SK-N-SH (cell line): Measurements from ENCODE around the gene WNK4. TPM values are rescaled to one million over a fixed set of nuclear protein-coding genes. Genes with fewer than 3 reads are reported as not detected.

Experiments
- CTCF ChIA-PET: fragments of 300-600, 350-600 bp; formaldehyde crosslinking; extraction: SDS; loops from one replicate; lab custom pipeline; 2021; lab: Yijun Ruan, JAX
- POLR2A ChIA-PET: fragments of 350-600 bp; sonication (Branson Sonifier 250); formaldehyde crosslinking; extraction: SDS; loops from one replicate; lab custom pipeline; 2020; ENCODE audit warnings: antibody characterized with exemption, inconsistent platforms; lab: Yijun Ruan, JAX
- DNase-seq: peaks from one replicate; pipeline ENCODE4 v3.0.0; 2012
- H2AFZ ChIP-seq: fragments of 200-600 bp; sonication (generic); 2 replicates; pipeline ENCODE4 v1.8.1; 2016; ENCODE audit warnings: antibody characterized with exemption, mild to moderate bottlenecking, low read depth
- H3F3A ChIP-seq: fragments of 200-600 bp; sonication (generic); replicated peaks from 2 replicates; pipeline ENCODE3; 2016; ENCODE audit warnings: antibody characterized with exemption, mild to moderate bottlenecking; ENCODE audit not compliant: insufficient read depth
- H3K27ac ChIP-seq, 2 experiments: fragments of 200-500 bp in 1 of 2; fragments of 200-600 bp in 1 of 2; sonication (Bioruptor generic) in 1 of 2; sonication (generic), shearing (Covaris generic) in 1 of 2; 2 replicates each; pipeline versions ENCODE4 v1.5.1 to v1.6.1; 2014 to 2016; ENCODE audit warnings: low read depth in 2 of 2, inconsistent platforms in 1 of 2, low read length in 1 of 2, mild to moderate bottlenecking in 1 of 2, mixed read lengths in 1 of 2
- H3K27me3 ChIP-seq: fragments of 200-600 bp; sonication (generic), shearing (Covaris generic); 2 replicates; pipeline ENCODE4 v1.6.1; 2016; ENCODE audit warnings: mixed run types; ENCODE audit not compliant: insufficient read depth
- H3K36me3 ChIP-seq, 2 experiments: fragments of 200-500 bp in 1 of 2; fragments of 200-600 bp in 1 of 2; sonication (Bioruptor generic) in 1 of 2; sonication (generic) in 1 of 2; replicated peaks in 1 of 2; 2 replicates each; pipeline versions ENCODE3 to v1.5.1; 2014 to 2016; ENCODE audit warnings: low read length in 1 of 2, mild to moderate bottlenecking in 1 of 2; ENCODE audit not compliant: insufficient read depth in 2 of 2, control insufficient read depth in 1 of 2
- H3K4me1 ChIP-seq, 2 experiments: fragments of 200-500 bp in 1 of 2; fragments of 200-600 bp in 1 of 2; sonication (Bioruptor generic) in 1 of 2; sonication (generic), shearing (Covaris generic) in 1 of 2; 2 replicates each; pipeline versions ENCODE4 v1.5.1 to v1.6.1; 2014 to 2016; ENCODE audit warnings: low read depth in 1 of 2, low read length in 1 of 2, mixed run types in 1 of 2; ENCODE audit not compliant: insufficient read depth in 2 of 2, control insufficient read depth in 1 of 2
- H3K4me2 ChIP-seq: fragments of 200-600 bp; sonication (generic), shearing (Covaris generic); 2 replicates; pipeline ENCODE4 v1.6.1; 2017; ENCODE audit warnings: mixed run types
- H3K4me3 ChIP-seq, 2 experiments: fragments of 200-500 bp in 1 of 2; fragments of 200-600 bp in 1 of 2; sonication (Bioruptor generic) in 1 of 2; sonication (generic), shearing (Covaris generic) in 1 of 2; 2 replicates each; pipeline versions ENCODE4 v1.5.1 to v1.8.1; 2014 to 2016; ENCODE audit warnings: low read depth in 2 of 2, inconsistent platforms in 1 of 2, low read length in 1 of 2, mild to moderate bottlenecking in 1 of 2, mixed read lengths in 1 of 2, moderate library complexity in 1 of 2
- H3K79me2 ChIP-seq: fragments of 200-600 bp; sonication (generic); 2 replicates; pipeline ENCODE4 v1.8.1; 2017; ENCODE audit warnings: mild to moderate bottlenecking; ENCODE audit not compliant: insufficient read depth
- H3K9ac ChIP-seq: fragments of 200-600 bp; sonication (generic); 2 replicates; pipeline ENCODE4 v1.6.1; 2017; ENCODE audit warnings: mixed run types
- H3K9me2 ChIP-seq: fragments of 200-600 bp; sonication (generic); 2 replicates; pipeline ENCODE4 v1.6.1; 2017; ENCODE audit warnings: mixed run types
- H3K9me3 ChIP-seq: fragments of 200-600 bp; sonication (generic); 2 replicates; pipeline ENCODE4 v1.6.1; 2017; ENCODE audit warnings: mixed run types, mild to moderate bottlenecking, moderate library complexity
- H4K20me1 ChIP-seq: fragments of 200-600 bp; sonication (generic); 2 replicates; pipeline ENCODE4 v1.6.1; 2017; ENCODE audit warnings: mild to moderate bottlenecking, mixed run types; ENCODE audit not compliant: insufficient read depth
- CHD2 ChIP-seq: fragments of 150-350 bp; IDR thresholded peaks from 2 replicates; pipeline ENCODE4 v1.6.1; 2018; ENCODE audit warnings: low read length; ENCODE audit not compliant: partially characterized antibody
- FOXJ3 ChIP-seq: sonication (generic); formaldehyde crosslinking; IDR thresholded peaks from 2 replicates; pipeline ENCODE4 v1.5.1; 2020; ENCODE audit warnings: mild to moderate bottlenecking, missing genetic modification reagents
- GATA2 ChIP-seq: sonication (generic); formaldehyde crosslinking; IDR thresholded peaks from 2 replicates; pipeline ENCODE4 v1.5.0; 2020; ENCODE audit warnings: mild to moderate bottlenecking, missing genetic modification reagents
- JUND ChIP-seq: IDR thresholded peaks from 2 replicates; pipeline ENCODE4 v1.4.0; 2012
- NFIC ChIP-seq: IDR thresholded peaks from 2 replicates; pipeline ENCODE4 v1.4.0; 2012; ENCODE audit warnings: borderline replicate concordance
- RCOR1 ChIP-seq: fragments of 150-350 bp; IDR thresholded peaks from 2 replicates; pipeline ENCODE4 v1.6.1; 2017; ENCODE audit warnings: antibody characterized with exemption, low read length
- RFX5 ChIP-seq: IDR thresholded peaks from 2 replicates; pipeline ENCODE4 v1.6.1; 2012; ENCODE audit warnings: mild to moderate bottlenecking, improper control_type of control experiment, low read length
- SIN3A ChIP-seq: IDR thresholded peaks from 2 replicates; pipeline ENCODE4 v1.6.1; 2012; ENCODE audit warnings: low read depth, mild to moderate bottlenecking, low read length, moderate library complexity, borderline replicate concordance
- WGBS: methylation state at CpG from one replicate; pipeline ENCODE4 v1.1.6; 2017; ENCODE audit warnings: low lambda C conversion rate; 5-methylcytosine and 5-hydroxymethylcytosine counted together
- polyA plus RNA-seq, 3 experiments: library from polyadenylated mRNA; depleted of rRNA; stranded (reverse); fragments of >200 nt; gene quantifications; 2 replicates each; pipeline ENCODE4 v1.2.3, GENCODE V29; 2012
- TF ChIP-seq, protein P1 (sequence below): IDR thresholded peaks from 2 replicates; pipeline ENCODE4 v1.4.0; 2012; ENCODE audit warnings: low read depth, borderline replicate concordance
- TF ChIP-seq, protein P2 (sequence below): IDR thresholded peaks from 2 replicates; pipeline ENCODE4 v1.4.0; 2012; ENCODE audit warnings: low read depth
- TF ChIP-seq, protein P3 (sequence below): IDR thresholded peaks from 2 replicates; pipeline ENCODE4; 2012
- TF ChIP-seq, protein P4 (sequence below): IDR thresholded peaks from 2 replicates; pipeline ENCODE4 v1.6.1; 2012; ENCODE audit warnings: mild to moderate bottlenecking, low read depth, low read length, moderate library complexity
- TF ChIP-seq, protein P5 (sequence below): fragments of 150-350 bp; IDR thresholded peaks from 2 replicates; pipeline ENCODE4 v1.6.1; 2016; ENCODE audit warnings: mild to moderate bottlenecking, low read depth, low read length
- TF ChIP-seq, protein P6 (sequence below): IDR thresholded peaks from 2 replicates; pipeline ENCODE4 v1.4.0; 2012; ENCODE audit warnings: low read depth, borderline replicate concordance

Gene WNK4
- polyA plus RNA-seq, 1 of the 3 experiments (the other 2 are of a cell fraction): 12.5 TPM

DNA sequence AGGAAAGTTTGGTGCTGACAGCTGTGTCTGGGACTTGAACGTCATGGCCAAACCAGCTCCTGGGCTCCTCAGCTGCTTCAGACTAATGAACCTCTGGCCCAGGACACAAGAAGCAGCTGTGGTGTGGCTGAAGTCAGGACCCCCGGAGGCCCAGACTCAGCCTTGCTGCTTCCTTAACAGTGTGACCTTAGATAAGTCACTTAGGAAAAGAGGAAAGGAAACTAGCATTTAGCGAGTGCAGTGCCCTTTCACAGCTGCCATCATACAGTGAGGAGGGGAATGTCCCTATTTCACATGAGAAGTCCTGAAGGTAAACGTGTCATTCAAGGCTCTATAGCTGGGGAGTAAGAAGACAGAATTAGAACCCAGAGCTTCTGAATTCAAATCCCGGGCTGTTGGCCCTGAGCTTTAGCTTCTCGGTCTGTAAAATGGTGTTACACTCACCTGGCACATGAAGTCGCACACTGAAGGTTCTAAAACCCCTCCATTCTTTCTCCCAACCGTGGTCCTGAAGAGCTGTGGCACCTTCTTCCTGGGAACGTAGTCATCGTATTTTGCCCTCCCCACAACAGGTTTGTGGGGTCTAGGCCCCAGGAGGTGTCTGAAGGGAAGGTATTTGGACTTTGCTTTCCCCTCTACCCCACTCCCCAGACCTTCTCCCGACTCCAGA, 20.3 kb upstream of the WNK4 start:
- ChIA-PET CTCF (interaction anchor here (1.1 to 4.6 kb wide), 7 partner anchors 13 to 182 kb away, joined by 3 to 53 read pairs (median 15); partner anchors contain the start of genes PSMC3IP and VPS25), POLR2A (interaction anchor here (0.6 to 2.5 kb wide), 4 partner anchors 11 to 374 kb away, joined by 3 to 17 read pairs (median 4); partner anchors contain the start of gene VPS25)
- no peaks in the 10 kb centered on the region for H3K36me3 ChIP-seq
- H3K4me1 ChIP-seq: peaks cover 5 to 16% of the 10 kb centered on the region in 2 experiments; a peak in 2 of 4 replicates
- H3K27ac ChIP-seq: no peak overlapping the region
- TF ChIP-seq NFIC: no peak
- TF ChIP-seq JUND: no peak
- TF ChIP-seq, protein P1, sequence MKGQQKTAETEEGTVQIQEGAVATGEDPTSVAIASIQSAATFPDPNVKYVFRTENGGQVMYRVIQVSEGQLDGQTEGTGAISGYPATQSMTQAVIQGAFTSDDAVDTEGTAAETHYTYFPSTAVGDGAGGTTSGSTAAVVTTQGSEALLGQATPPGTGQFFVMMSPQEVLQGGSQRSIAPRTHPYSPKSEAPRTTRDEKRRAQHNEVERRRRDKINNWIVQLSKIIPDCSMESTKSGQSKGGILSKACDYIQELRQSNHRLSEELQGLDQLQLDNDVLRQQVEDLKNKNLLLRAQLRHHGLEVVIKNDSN: no peak
- no peak for TF ChIP-seq SIN3A
- TF ChIP-seq CHD2: no peak
- TF ChIP-seq, protein P2, sequence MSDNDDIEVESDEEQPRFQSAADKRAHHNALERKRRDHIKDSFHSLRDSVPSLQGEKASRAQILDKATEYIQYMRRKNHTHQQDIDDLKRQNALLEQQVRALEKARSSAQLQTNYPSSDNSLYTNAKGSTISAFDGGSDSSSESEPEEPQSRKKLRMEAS: no peak
- TF ChIP-seq, protein P3, sequence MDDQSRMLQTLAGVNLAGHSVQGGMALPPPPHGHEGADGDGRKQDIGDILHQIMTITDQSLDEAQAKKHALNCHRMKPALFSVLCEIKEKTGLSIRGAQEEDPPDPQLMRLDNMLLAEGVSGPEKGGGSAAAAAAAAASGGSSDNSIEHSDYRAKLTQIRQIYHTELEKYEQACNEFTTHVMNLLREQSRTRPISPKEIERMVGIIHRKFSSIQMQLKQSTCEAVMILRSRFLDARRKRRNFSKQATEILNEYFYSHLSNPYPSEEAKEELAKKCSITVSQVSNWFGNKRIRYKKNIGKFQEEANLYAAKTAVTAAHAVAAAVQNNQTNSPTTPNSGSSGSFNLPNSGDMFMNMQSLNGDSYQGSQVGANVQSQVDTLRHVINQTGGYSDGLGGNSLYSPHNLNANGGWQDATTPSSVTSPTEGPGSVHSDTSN: no peak
- TF ChIP-seq RFX5: no peak
- no peak for TF ChIP-seq GATA2 (CRISPR knock-in tag)
- no peaks in the 10 kb centered on the region for H3K79me2 ChIP-seq
- H2AFZ ChIP-seq: no peak overlapping the region
- peaks cover 8% of the 10 kb centered on the region for H3F3A ChIP-seq
- WGBS: 90% methylated on average over 11 of the region's 11 CpGs
- no peaks in the 10 kb centered on the region for H3K9me2 ChIP-seq
- peaks cover 12% of the 10 kb centered on the region; the same call in 1 of the 2 replicates for H3K27me3 ChIP-seq
- H3K4me3 ChIP-seq: no peak overlapping the region
- no peak for DNase-seq
- no peak overlapping the region for H3K9ac ChIP-seq
- H4K20me1 ChIP-seq: no peaks in the 10 kb centered on the region
- H3K4me2 ChIP-seq: no peak overlapping the region
- no peaks in the 10 kb centered on the region for H3K9me3 ChIP-seq

DNA sequence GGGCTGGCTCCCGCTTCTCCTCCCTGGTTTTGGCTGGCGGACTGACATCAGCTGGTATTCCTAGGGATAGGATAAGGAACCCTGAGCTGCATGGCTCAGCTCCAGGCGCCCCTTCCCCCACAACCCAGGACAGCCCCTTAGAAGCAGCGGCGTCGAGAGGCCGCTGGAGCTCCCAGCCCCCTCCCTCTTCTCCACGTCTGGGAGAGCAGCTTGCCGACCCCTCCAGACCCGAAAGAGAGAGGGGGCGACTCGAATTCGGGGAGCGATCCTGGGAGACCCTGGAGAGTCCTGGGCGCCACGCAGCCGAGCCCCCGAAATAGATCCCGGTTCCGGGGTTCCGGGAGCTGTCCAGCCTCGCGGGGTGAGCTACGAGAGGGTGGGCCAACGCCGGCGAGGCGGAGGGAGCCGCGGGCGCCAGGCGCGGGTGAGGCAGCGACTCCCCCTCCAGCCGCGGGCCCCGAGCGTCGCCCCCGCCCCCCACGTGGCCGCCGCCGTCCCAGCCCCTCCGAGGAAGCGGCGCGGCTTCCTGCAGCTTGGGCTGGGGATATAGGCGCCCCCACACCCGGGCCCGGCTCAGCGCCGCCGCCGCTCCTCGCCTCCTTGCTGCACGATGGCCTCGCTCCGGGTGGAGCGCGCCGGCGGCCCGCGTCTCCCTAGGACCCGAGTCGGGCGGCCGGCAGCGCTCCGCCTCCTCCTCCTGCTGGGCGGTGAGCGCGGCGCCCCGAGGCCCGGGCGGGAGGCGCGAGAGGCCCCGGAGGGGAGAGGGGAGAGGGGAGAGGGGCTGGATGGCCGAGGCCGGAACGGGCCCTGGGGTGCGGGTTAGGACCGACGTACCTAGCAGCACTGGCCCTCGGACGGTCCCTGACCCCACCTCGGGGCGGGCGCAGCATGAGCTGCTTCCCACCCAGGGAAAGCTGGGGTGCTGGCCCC, 19.5 kb upstream of the WNK4 start, which contains the start of gene RAMP2:
Gene RAMP2, plus strand, starts transcription at position 576 of the 930 bp plus-strand sequence. Its CDS starts 35 bp downstream, at position 611.
- Histone ChIP-seq H4K20me1 (no peaks in the 10 kb centered on the region), H3K9me2 (no peaks in the 10 kb centered on the region), H3K27me3 (peaks cover 12% of the 10 kb centered on the region; the same call in 1 of the 2 replicates), H3K4me2 (peak within 1 kb of the TSS; percentile 59), H3K27ac (no peak within 1 kb of the TSS), H3K79me2 (no peaks in the 10 kb centered on the region), H3K36me3 (no peaks in the 10 kb centered on the region), H3F3A (peaks cover 8% of the 10 kb centered on the region), H3K9ac (no peak within 1 kb of the TSS), H3K4me1 (peaks cover 5 to 16% of the 10 kb centered on the region in 2 experiments; a peak in 2 of 4 replicates), H3K4me3 (peak within 1 kb of the TSS; percentile 39 to 43; a peak in 3 of 4 replicates), H2AFZ (peak within 1 kb of the TSS; percentile 70; the same call in 1 of the 2 replicates), H3K9me3 (no peaks in the 10 kb centered on the region)
- ChIA-PET POLR2A (interaction anchor here (0.9 to 2.5 kb wide), 4 partner anchors 11 to 36 kb away, joined by 3 to 17 read pairs (median 4); partner anchors contain the start of gene VPS25), CTCF (interaction anchor here (0.6 to 4.6 kb wide), 13 partner anchors 9 to 183 kb away, joined by 3 to 53 read pairs (median 6); partner anchors contain the start of genes PSMC3IP and VPS25)
- 35% methylated on average over 17 of the region's 92 CpGs for WGBS
- DNase-seq: peak; percentile 84
- TF ChIP-seq, protein P4, sequence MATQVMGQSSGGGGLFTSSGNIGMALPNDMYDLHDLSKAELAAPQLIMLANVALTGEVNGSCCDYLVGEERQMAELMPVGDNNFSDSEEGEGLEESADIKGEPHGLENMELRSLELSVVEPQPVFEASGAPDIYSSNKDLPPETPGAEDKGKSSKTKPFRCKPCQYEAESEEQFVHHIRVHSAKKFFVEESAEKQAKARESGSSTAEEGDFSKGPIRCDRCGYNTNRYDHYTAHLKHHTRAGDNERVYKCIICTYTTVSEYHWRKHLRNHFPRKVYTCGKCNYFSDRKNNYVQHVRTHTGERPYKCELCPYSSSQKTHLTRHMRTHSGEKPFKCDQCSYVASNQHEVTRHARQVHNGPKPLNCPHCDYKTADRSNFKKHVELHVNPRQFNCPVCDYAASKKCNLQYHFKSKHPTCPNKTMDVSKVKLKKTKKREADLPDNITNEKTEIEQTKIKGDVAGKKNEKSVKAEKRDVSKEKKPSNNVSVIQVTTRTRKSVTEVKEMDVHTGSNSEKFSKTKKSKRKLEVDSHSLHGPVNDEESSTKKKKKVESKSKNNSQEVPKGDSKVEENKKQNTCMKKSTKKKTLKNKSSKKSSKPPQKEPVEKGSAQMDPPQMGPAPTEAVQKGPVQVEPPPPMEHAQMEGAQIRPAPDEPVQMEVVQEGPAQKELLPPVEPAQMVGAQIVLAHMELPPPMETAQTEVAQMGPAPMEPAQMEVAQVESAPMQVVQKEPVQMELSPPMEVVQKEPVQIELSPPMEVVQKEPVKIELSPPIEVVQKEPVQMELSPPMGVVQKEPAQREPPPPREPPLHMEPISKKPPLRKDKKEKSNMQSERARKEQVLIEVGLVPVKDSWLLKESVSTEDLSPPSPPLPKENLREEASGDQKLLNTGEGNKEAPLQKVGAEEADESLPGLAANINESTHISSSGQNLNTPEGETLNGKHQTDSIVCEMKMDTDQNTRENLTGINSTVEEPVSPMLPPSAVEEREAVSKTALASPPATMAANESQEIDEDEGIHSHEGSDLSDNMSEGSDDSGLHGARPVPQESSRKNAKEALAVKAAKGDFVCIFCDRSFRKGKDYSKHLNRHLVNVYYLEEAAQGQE: peak; percentile 89
- TF ChIP-seq FOXJ3 (CRISPR knock-in tag) (no peak), RCOR1 (no peak)
- TF ChIP-seq, protein P5, sequence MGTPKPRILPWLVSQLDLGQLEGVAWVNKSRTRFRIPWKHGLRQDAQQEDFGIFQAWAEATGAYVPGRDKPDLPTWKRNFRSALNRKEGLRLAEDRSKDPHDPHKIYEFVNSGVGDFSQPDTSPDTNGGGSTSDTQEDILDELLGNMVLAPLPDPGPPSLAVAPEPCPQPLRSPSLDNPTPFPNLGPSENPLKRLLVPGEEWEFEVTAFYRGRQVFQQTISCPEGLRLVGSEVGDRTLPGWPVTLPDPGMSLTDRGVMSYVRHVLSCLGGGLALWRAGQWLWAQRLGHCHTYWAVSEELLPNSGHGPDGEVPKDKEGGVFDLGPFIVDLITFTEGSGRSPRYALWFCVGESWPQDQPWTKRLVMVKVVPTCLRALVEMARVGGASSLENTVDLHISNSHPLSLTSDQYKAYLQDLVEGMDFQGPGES: no peak
- TF ChIP-seq, protein P6, sequence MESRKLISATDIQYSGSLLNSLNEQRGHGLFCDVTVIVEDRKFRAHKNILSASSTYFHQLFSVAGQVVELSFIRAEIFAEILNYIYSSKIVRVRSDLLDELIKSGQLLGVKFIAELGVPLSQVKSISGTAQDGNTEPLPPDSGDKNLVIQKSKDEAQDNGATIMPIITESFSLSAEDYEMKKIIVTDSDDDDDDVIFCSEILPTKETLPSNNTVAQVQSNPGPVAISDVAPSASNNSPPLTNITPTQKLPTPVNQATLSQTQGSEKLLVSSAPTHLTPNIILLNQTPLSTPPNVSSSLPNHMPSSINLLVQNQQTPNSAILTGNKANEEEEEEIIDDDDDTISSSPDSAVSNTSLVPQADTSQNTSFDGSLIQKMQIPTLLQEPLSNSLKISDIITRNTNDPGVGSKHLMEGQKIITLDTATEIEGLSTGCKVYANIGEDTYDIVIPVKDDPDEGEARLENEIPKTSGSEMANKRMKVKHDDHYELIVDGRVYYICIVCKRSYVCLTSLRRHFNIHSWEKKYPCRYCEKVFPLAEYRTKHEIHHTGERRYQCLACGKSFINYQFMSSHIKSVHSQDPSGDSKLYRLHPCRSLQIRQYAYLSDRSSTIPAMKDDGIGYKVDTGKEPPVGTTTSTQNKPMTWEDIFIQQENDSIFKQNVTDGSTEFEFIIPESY: no peak
